ENCODE data around the gene OR6S1. TPM values are rescaled to one million over a fixed set of nuclear protein-coding genes. Genes with fewer than 3 reads are reported as not detected.
"Not testable (repeated sequence)": the region's sequence is repeated elsewhere in the genome, so short reads cannot be mapped to it uniquely, and the experiment has no call there.

OR6S1 gene
- total RNA-seq, 1 experiment from 2014 or later = not detected

DNA sequence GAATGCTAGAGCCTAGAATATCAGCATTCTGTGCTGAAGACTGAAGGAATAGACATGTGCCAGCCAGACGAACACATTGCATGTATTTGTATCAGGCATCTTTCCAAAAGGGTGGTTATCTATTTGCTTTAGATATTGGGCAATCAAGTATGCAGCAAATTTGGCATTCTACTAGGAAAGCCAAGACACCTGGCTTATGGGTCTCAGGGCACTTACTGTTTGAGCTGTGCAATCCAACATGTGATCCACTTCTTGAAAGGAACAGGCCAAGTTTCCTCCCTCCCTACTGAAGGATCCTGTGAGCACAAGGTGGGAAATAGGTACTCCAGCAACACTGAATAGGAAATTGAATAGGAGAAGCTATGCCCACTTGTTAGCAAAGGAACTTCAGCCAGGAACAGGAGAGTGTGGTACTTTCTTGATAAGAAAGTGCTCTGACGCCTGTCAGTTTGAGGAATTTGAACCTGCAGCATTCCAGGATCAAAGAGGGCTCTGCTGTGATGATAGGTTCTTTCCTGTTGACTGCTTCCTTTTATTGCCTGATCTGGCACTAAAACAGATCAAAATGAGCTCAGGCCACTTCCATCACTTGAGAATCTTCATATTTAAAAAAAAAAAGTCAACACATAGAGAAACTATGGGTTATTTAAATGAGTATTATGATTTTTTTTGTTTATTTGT is 20.6 kb downstream of the OR6S1 start:
- ATAC-seq (no peak), DNase-seq (ENCODE audit: low read depth, low spot score) (no peak)
- ChIA-PET POLR2A (no interaction called here), CTCF (no interaction called here)
- Histone ChIP-seq H3K27ac (ENCODE audit: low read length) (no peak overlapping the region), H3K36me3 (ENCODE audit: control insufficient read depth, insufficient read depth, low read length) (no peaks in the 10 kb centered on the region), H3K27me3 (ENCODE audit: control insufficient read depth, insufficient read depth, low read length) (no peaks in the 10 kb centered on the region), H3K4me3 (ENCODE audit: low read depth in 2 of 2, low read length in 2 of 2) (no peak overlapping the region), H3K9me3 (ENCODE audit: control insufficient read depth, insufficient read depth, low read depth, low read length) (no peaks in the 10 kb centered on the region), H3K4me1 (ENCODE audit: control insufficient read depth, insufficient read depth, low read length) (no peaks in the 10 kb centered on the region)
- in situ Hi-C loops (cut with HindIII; ENCODE audit: low pct_unique_long_range_greater_than_20kb, low sequenced_read_pairs) = no loop called here
- intact Hi-C loops (cut with micrococcal nuclease; ENCODE audit: unreplicated experiment) = no loop called here
- BruUV-seq (replicated peaks) = no TSS peak
- no peak for TF ChIP-seq SIN3A (IDR thresholded peaks at IDR 0.05; ENCODE audit: borderline replicate concordance, insufficient read depth, low read depth, low read length)
- TF ChIP-seq, protein P1, sequence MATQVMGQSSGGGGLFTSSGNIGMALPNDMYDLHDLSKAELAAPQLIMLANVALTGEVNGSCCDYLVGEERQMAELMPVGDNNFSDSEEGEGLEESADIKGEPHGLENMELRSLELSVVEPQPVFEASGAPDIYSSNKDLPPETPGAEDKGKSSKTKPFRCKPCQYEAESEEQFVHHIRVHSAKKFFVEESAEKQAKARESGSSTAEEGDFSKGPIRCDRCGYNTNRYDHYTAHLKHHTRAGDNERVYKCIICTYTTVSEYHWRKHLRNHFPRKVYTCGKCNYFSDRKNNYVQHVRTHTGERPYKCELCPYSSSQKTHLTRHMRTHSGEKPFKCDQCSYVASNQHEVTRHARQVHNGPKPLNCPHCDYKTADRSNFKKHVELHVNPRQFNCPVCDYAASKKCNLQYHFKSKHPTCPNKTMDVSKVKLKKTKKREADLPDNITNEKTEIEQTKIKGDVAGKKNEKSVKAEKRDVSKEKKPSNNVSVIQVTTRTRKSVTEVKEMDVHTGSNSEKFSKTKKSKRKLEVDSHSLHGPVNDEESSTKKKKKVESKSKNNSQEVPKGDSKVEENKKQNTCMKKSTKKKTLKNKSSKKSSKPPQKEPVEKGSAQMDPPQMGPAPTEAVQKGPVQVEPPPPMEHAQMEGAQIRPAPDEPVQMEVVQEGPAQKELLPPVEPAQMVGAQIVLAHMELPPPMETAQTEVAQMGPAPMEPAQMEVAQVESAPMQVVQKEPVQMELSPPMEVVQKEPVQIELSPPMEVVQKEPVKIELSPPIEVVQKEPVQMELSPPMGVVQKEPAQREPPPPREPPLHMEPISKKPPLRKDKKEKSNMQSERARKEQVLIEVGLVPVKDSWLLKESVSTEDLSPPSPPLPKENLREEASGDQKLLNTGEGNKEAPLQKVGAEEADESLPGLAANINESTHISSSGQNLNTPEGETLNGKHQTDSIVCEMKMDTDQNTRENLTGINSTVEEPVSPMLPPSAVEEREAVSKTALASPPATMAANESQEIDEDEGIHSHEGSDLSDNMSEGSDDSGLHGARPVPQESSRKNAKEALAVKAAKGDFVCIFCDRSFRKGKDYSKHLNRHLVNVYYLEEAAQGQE (IDR thresholded peaks at IDR 0.05; ENCODE audit: insufficient read depth in 1 of 2, low read depth in 2 of 2, low read length in 1 of 2) = no peak
- TF ChIP-seq, protein P2, sequence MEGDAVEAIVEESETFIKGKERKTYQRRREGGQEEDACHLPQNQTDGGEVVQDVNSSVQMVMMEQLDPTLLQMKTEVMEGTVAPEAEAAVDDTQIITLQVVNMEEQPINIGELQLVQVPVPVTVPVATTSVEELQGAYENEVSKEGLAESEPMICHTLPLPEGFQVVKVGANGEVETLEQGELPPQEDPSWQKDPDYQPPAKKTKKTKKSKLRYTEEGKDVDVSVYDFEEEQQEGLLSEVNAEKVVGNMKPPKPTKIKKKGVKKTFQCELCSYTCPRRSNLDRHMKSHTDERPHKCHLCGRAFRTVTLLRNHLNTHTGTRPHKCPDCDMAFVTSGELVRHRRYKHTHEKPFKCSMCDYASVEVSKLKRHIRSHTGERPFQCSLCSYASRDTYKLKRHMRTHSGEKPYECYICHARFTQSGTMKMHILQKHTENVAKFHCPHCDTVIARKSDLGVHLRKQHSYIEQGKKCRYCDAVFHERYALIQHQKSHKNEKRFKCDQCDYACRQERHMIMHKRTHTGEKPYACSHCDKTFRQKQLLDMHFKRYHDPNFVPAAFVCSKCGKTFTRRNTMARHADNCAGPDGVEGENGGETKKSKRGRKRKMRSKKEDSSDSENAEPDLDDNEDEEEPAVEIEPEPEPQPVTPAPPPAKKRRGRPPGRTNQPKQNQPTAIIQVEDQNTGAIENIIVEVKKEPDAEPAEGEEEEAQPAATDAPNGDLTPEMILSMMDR (IDR thresholded peaks at IDR 0.05) = no peak
- TF ChIP-seq POLR2AphosphoS5 (IDR thresholded peaks at IDR 0.05; ENCODE audit: low read depth, low read length) = no peak
- no peak for TF ChIP-seq TCF7L2 (IDR thresholded peaks at IDR 0.05; ENCODE audit: low read depth, low read length)

DNA sequence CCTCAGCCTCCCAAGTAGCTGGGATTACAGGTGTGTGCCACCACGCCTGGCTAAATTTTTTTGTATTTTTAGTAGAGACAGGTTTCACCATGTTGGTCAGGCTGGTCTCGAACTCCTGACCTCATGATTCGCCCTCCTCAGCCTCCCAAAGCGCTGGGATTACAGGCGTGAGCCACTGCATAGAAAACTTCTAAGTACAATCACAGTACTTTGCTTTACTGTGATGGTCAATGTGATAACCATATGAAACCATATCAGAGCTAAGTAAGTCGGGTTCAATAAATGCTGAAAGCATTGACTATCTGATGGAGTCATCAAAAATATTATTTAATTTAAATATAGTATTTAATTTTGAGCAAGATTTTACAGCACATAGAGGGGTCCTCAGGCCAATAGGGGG is 21.8 kb downstream of the OR6S1 start:
- POLR2A ChIA-PET; in situ Hi-C loops (cut with HindIII; ENCODE audit: low pct_unique_long_range_greater_than_20kb, low sequenced_read_pairs); H3K27me3 ChIP-seq (ENCODE audit: control insufficient read depth, insufficient read depth, low read length); DNase-seq (ENCODE audit: low read depth, low spot score); ATAC-seq; H3K27ac ChIP-seq (ENCODE audit: low read length); H3K4me3 ChIP-seq (ENCODE audit: low read depth in 2 of 2, low read length in 2 of 2); H3K9me3 ChIP-seq (ENCODE audit: control insufficient read depth, insufficient read depth, low read depth, low read length); H3K4me1 ChIP-seq (ENCODE audit: control insufficient read depth, insufficient read depth, low read length); H3K36me3 ChIP-seq (ENCODE audit: control insufficient read depth, insufficient read depth, low read length); BruUV-seq (replicated peaks): not testable (repeated sequence)
- intact Hi-C loops (cut with micrococcal nuclease; ENCODE audit: unreplicated experiment) = loop anchor here (10.0 kb wide), 1 partner anchor 235 kb away; no protein-coding TSS in a partner anchor
- CTCF ChIA-PET = interaction anchor here (0.6 to 0.7 kb wide), 2 partner anchors 38 to 236 kb away, joined by 4 to 5 read pairs; no protein-coding TSS in a partner anchor

DNA sequence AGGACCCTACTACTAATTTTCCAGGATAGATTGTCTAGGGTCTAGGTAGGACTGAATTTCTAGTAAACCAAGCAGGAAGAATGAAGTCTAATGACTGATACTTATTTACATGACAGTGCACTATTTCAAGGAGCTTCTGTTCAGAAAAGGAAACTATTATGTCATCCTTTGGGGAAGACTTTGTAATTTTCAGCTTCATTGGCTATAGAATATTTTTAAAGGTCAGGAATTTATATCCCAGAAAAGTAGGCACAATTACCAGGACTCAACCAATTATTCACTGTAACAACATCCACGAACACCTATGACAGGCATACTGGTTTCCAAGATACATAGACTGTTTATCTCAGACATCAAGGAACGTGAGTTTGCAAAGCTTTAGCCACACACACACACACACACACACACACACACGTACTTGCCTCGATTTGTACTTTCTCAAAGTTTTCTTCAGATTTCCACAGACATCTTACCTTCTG is 23.2 kb downstream of the OR6S1 start:
- Histone ChIP-seq H3K9me3 (ENCODE audit: control insufficient read depth, insufficient read depth, low read depth, low read length) (no peaks in the 10 kb centered on the region), H3K4me3 (ENCODE audit: low read depth in 2 of 2, low read length in 2 of 2) (no peak overlapping the region), H3K27me3 (ENCODE audit: control insufficient read depth, insufficient read depth, low read length) (no peaks in the 10 kb centered on the region), H3K27ac (ENCODE audit: low read length) (no peak overlapping the region), H3K36me3 (ENCODE audit: control insufficient read depth, insufficient read depth, low read length) (no peaks in the 10 kb centered on the region), H3K4me1 (ENCODE audit: control insufficient read depth, insufficient read depth, low read length) (peaks cover 7% of the 10 kb centered on the region)
- in situ Hi-C loops (cut with HindIII; ENCODE audit: low pct_unique_long_range_greater_than_20kb, low sequenced_read_pairs) (no loop called here), intact Hi-C loops (cut with micrococcal nuclease; ENCODE audit: unreplicated experiment) (loop anchor here (10.0 kb wide), 1 partner anchor 236 kb away; no protein-coding TSS in a partner anchor)
- no peak for DNase-seq (ENCODE audit: low read depth, low spot score)
- ATAC-seq = no peak
- TF ChIP-seq, protein P1 (IDR thresholded peaks at IDR 0.05; ENCODE audit: insufficient read depth in 1 of 2, low read depth in 2 of 2, low read length in 1 of 2) = no peak
- TF ChIP-seq SIN3A (IDR thresholded peaks at IDR 0.05; ENCODE audit: borderline replicate concordance, insufficient read depth, low read depth, low read length) = no peak
- TF ChIP-seq TCF7L2 (IDR thresholded peaks at IDR 0.05; ENCODE audit: low read depth, low read length) = no peak
- TF ChIP-seq POLR2AphosphoS5 (IDR thresholded peaks at IDR 0.05; ENCODE audit: low read depth, low read length) = no peak
- TF ChIP-seq, protein P2 (IDR thresholded peaks at IDR 0.05) = no peak
- ChIA-PET CTCF (no interaction called here), POLR2A (no interaction called here)
- BruUV-seq (replicated peaks) = no TSS peak
